GM21423 (cell line): ENCODE data around the gene REPIN1.

Experiments used
- ATAC-seq: cut with Tn5 transposase; IDR thresholded peaks from one replicate; pipeline ENCODE4 v1.9.1; 2021; ENCODE audit warnings: mild to moderate bottlenecking, moderate library complexity; ENCODE audit not compliant: unreplicated experiment

Gene REPIN1

DNA sequence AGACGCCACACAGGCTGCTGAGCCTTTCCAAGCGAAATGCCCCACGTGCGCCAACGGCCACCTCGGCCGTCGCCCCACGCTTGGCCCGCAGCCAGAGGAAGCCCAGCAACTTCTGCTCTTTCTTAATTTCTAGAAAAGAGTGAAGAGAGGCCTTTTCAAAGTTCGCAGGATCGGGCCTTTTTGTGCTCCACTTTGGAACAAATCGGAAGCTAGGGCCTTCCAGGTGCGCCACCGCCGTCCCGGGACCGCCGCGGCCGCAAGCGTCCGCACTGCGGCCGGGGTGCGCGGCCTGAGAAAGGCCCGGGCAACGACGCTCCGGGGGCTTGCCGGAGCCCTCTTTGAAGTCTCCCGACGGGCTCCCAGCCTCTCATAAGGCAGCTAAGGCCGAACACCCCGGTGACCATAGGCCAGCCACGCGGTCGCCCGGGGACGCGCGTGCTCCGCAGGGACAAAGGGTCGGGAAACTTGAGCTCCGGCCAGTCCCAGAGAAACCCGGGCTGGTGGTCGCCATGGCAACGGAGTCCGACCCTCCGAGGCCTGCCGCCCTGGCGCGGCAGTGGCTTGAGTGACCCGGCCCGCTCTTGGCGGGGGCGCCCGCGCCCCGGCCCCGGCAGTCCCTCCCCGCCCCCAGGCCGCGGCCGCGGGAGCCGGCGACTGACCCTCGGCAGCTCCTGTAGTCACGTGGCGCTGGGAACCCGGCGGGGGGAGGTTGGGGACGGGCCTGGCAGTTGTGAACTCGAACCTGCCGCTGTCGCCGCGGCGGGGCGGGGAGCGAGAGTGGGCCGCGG, at the start of gene REPIN1:
TSS of gene REPIN1 (plus strand) at position 727 of the 788 bp plus-strand sequence. CDS start 890 bp downstream, outside the sequence.
- ATAC-seq, result peak; percentile 39

DNA sequence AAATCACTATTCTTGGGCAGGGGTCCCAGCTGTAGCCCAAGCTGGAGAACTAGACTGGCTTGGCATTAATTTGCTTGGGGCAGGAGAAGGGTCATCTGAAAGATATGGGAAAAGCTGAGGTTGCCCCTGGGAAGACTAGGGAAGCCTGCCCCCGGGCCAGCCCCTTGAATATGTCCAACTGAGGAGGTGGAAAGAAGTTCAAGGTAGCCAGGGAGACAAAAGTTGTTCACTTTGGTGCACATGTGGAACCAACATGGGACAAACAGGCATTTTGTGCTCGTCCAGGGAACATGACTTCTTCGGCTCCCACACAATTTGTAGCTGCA, 46.9 kb upstream of the REPIN1 start:
- no peak for ATAC-seq

DNA sequence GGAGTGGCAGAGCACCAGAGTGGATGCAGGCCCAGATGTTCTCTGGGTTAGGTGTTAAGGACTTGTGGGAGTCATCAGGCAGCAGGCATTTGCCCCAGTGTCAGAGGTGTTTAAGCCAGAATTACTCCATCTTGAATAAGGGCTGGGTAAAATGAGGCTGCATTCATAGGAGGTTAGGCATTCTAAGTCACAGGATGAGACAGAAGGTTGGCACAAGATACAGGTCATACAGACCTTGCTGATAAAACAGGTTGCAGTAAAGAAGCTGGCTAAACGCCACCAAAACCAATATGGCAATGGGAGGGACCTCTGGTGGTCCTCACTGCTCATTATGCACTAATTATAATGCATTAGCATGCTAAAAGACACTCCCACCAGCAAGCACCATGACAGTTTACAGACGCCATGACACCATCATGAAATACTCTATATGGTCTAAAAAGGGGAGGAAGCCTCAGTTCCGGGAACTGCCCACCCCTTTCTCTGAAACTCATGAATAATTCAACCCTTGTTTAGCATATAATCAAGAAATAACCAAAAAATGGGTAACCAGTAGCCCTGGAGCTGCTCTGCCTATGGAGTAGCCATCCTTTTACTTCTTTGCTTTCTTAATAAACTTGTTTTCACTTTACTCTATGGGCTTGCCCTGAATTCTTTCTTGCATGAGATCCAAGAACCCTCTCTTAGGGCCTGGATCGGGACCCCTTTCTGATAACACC, 46.3 kb upstream of the REPIN1 start:
- no peak for ATAC-seq

DNA sequence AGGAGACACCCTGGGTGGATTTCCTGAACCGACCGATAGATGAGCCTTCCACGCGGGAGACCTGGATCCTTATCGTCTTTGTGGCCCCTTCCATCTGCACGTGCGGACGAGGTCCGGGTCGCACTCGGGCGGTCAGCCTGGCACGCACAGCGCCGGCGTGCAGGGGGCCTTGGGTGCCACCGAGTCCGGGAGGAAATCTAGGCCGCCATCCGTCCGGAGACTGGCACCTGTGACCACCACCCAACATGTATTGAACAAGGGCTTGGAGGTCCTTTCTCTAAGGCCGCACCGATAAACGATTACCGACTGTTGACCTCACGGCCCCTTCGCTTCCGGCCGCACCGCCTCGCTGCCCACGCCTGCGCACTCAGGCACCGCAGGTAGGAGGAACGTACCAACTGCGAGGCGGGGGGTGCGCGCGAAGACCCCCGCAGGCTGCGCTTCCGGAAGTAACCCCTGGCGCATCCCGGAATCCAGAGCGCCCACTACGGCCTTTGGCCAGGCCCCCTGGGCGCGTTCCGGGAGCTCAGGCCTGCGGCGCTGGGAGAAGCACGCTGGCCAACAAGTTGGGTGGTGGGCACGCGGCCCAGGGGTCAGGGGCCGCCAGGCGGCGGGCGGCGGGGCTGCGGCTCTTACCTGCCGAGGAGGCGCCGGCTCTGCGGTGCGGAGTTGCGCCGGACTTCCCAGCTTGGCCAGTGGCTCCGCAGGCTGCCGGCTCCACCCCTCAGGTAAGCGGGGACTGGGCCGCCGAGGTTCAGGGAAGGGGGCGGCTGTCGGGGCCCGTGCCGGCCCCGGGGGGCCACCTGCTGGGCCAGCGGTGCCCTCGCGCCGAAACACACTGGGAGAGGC, 45.6 kb upstream of the REPIN1 start, which contains the start of the genes ACTR3C and LRRC61:
TSS of gene ACTR3C (minus strand) at position 713 of the 849 bp plus-strand sequence. CDS start 28,249 bp downstream, outside the sequence.
TSS of gene LRRC61 (plus strand) at position 523 of the 849 bp plus-strand sequence. CDS start 13,507 bp downstream, outside the sequence.
- peak; percentile 60 for ATAC-seq

GRCh38 chr7:150323682-150324372, 44.8 kb upstream of the REPIN1 start:
- no peak for ATAC-seq

DNA sequence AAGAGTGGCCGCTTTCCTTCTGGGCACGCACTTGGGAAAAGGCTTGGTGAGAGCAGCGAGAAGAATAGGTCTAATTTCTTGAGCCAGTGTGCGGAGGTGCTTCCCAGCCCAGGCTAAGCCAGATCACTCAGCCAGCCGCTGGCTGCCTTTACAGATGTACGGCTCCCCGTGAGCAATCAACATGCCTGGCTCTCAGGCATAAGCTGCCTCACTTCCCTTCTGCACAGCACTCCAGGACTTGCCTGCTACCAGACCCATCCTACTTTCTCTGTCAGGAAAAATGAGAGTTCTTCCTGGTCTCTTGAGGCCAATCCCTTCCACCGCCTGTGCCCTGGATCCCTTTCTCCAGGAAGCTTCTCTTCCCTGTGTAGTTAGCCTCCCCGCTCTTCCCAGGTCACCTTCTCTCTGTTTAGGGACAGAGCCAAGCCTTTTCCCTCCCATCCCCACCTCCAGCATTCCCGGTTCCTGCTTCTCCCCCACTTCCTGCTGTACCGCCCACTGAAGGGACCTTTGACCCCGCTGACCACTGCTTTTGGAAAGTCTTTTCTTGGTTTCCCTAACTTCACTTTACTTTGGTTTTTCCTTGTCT, 44.2 kb upstream of the REPIN1 start:
- ATAC-seq, result no peak

GRCh38 chr7:150325110-150325611, 43.5 kb upstream of the REPIN1 start:
- no peak for ATAC-seq

DNA sequence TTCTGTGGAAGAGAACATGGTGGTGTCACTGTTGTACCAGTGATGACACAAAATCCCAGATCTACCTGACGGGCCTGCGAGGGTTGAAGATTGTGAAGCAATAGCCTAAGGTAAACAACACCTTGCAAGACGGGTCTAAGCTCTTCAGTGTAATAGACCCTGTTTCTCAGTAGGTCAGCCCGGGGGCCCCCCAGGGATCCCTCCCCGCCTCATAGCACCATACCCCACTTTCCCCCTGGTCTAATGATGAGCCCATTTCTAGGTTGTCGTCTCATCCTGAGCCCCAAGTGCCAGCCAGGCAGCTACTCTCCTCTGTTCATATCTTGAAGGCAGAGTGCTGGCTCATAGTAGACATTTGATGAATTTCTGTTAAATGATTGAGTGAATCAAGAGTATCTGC, 42.7 kb upstream of the REPIN1 start:
- no peak for ATAC-seq

DNA sequence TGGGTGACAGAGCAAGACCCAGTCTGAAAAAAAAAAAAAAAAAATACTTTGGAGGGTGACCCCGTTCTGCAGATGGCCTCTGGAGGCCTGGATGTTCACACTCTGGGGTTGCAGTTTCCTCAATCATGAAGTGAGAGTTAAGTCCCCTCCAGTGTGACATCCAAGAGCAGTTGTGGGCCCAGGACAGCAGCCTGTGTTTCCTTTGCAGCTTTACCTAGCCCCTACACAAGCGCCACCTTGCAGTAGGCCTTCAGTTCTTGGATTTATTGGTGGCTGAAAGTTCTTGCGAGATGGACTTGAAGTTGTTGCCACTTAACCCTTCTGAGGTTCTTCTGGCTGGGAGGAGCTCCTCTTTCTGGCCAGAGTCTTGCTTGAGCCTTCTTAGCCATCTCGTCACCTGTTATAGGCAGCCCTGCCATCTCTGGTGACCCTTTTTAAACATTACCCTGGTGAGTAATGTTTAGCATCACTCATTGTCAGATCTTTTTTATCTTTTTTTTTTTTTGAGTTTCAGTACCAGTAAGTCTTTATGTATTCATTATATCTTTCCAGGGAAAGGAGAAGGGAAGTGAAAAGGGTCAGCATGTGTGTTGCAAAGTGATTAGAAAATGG, 41.9 kb upstream of the REPIN1 start:
- no peak for ATAC-seq

DNA sequence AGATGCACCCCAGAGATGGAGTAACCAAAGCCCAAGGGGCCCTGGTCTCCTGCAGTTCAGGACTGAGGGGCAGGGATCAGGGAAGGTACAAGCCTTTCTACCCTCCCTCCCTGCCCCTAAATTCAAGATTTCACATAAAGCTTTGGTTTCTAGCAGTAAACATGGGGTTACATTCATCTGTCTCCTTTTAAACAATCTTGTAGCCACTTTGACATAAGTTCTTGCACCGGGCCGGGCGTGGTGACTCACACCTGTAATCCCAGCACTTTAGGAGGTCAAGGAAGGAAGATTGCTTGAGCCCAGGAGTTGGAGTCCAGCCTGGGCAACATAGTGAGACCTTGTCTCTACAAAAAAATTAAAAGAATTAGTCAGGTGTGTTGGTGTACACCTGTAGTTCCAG, 41.3 kb upstream of the REPIN1 start:
- no peak for ATAC-seq

DNA sequence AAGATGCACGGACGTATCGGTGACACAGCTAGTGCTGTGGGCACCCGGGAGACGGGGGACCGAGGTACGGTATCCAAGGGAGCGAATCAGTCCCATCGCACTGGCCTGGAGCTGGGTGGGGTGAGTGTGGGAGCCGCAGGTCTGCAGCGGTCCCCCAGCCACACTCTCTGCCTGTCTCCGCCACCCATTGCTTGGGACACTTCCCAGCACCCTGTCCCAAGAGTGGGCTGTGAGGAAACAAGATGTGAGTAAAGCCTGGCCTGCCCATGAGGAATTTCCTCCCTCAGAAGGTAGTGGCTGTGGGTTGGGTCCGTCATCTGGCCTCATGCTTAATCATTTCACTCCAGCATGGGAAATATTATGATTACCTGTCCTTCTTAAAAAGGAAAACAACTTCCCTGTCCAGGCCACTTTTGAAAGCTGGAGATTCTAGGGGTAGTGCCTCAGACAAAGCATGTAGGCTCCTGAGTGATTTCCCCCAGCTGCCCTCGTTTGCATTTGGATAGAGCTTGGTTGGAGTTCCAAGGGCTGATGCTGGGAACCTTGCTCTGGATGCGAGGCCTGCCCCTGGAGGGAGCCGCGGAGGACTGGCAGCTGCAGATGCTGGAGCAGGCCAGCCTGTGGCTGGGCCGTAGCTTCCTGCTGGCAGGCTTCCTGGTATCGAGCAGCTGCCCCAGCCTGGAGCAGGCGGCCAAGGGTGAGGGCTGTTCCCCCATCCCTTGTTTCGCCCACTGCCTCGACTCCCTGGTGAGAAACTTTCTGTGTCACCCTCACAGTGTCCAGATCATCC, 39.1 kb upstream of the REPIN1 start:
- ATAC-seq, result no peak

DNA sequence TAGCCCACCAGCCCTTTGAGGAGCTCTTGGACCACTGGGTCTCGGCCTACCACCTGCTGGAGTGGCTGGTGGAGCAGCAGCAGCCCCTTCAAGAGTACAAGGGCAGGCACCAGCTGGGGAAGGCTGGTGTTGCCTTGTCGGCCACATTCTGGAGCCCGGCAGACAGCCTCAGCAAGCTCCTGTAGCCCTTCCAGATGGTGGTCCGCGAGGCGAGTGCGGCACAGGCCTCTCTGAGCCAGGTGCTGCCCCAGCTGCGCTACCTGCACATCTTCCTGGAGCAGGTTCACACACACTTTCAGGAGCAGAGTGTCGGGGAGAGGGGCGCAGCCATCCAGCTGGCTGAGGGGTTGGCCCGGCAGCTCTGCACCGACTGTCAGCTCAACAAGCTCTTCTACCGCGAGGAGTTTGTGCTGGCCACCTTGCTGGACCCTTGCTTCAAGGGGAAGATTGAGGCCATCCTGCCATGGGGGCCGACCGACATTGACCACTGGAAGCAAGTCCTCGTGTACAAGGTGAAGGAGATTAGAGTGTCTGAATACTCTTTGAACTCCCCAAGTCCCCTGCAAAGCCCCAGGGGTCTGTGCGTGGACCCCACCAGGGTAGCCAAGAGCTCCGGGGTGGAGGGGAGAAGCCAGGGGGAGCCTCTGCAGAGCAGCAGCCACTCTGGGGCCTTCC, 38.3 kb upstream of the REPIN1 start:
- no peak for ATAC-seq

DNA sequence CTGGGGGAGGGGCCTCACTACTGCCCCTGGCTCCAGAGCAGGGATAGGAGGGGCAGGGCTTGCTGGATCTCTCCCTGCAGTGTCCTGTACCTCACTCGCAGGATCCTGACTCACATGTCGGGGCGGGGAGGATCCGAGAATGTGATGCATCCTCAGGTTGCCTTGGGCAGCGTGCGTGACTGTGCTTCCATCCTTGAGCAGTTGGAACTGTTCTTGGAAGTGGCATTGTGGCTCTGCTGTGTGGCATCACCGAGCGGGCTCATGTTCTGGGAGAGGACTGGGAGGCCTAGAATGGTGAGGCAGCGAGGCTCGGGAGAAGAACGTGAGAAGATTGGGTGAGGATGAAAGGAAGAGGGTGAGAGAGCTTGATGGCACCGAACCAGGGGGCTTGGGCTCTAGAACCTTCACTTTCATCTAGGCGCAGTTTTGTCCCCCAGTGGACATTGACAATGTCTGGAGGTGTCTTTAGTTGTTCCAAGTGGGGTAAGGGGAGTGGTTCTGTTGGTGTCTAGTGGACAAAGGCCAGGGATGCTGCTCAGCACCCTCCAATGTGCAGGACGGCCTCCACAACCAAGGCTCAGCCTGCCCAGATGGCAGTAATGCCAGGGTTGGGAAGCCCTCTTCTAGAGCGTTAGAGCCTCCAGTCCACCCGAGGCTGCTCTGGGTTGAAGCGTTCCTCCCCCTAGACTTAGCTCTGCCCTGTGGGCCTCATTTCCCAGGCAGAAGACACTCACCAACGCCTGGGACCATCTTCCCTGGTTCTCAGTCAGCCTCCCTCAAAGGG, 35.6 kb upstream of the REPIN1 start:
- ATAC-seq, result no peak

DNA sequence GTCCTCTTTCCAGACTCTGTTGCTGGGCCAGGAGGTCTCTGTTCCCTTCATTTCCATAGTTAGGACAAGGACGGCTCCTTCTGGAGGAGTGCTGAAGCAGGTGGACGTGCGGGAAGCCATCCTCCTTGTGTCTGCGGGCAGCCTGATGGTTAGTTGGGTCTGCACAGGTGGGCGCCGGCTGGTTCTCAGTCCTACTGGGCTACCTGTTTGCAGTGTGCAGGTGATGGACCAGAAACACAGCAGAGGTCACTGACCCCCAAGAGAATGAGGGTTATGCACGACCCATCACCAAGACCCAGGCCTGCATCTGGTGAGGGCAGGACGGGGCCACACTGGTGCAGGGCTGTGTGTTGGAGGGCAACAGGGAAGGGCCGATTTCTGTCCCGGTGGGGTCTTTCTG, 35.0 kb upstream of the REPIN1 start:
- no peak for ATAC-seq

GRCh38 chr7:150334108-150334507, 34.5 kb upstream of the REPIN1 start:
- ATAC-seq, result no peak

DNA sequence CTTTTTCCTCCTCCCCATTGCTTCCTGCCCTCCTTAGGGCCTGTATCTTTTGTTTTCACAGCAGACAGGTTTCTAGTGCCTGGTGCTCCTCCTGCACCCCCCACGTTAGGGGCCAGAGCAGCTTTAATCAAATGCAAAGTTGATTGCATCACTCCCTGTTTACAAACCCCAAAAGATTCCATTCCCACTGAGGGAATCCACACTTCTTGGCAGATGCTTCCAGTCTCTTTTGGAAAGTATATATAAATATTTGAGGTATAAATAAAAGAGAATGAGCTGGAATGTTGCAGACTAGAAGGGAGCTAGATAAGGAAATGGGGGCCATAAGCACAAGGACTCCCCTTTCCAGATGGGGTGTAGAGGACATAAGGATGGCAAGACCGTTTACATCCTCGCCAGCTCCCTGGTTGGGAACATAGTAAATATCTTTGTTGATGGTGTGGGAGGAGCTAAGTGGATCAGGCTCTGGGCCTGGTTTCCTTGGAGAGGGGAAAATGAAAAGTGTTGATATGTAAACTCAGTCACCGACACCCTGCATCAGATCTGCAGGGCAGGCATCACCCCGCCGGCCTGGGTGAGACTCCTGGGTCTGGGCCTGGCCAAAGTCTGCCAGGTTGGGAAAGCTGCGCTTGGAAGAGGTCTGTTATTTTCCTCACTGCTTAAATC, 33.4 kb upstream of the REPIN1 start:
- no peak for ATAC-seq

DNA sequence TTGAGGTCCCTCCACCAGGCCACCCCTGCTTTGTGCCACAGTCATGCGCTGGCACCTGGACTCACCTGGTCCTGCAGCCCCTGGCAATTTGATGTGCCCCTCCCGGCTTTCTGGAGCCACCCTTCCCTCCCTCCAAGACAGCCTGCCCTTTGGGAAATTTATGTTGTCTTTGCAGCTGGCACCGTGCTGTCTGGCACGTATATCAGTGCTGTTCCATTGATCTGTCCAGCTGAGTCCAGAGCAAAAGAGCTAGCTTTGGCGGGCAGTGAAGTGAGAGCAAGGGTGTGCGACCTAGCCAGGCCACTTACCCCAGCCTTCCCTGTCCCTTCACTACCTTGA, 32.9 kb upstream of the REPIN1 start:
- no peak for ATAC-seq
